Kidney epithelial cell (primary cell): Measurements from ENCODE around the gene RNF111. TPM values are rescaled to one million over a fixed set of nuclear protein-coding genes. Genes with fewer than 3 reads are reported as not detected.

Experiments used
- DNase-seq: peaks from one replicate; pipeline ENCODE4 v3.0.0-alpha.2; 2010; ENCODE audit warnings: low read depth
- H3K27me3 ChIP-seq: 2 replicates; pipeline ENCODE4 v1.6.0; 2011; ENCODE audit warnings: low read length; ENCODE audit not compliant: control insufficient read depth, insufficient read depth
- H3K36me3 ChIP-seq: 2 replicates; pipeline ENCODE4 v1.5.1; 2011; ENCODE audit warnings: low read length; ENCODE audit not compliant: control insufficient read depth, insufficient read depth
- H3K4me3 ChIP-seq: 2 replicates; pipeline ENCODE4 v1.5.1; 2011; ENCODE audit warnings: low read depth, mild to moderate bottlenecking, control low read depth, low read length
- total RNA-seq: library from RNA; depleted of rRNA; stranded (reverse); fragments of >200 nt; gene quantifications from 2 replicates; pipeline ENCODE4 v1.2.3, GENCODE V29; 2015
- TF ChIP-seq, protein P1 (sequence below): IDR thresholded peaks from 2 replicates; pipeline ENCODE4 v1.5.1; 2011; ENCODE audit warnings: mild to moderate bottlenecking, moderate library complexity, low read length, control low read depth, inconsistent platforms; ENCODE audit not compliant: insufficient read depth, poor library complexity, severe bottlenecking

The RNF111 gene
- total RNA-seq, 1 donor from 2014 or later = 18.0 TPM

DNA sequence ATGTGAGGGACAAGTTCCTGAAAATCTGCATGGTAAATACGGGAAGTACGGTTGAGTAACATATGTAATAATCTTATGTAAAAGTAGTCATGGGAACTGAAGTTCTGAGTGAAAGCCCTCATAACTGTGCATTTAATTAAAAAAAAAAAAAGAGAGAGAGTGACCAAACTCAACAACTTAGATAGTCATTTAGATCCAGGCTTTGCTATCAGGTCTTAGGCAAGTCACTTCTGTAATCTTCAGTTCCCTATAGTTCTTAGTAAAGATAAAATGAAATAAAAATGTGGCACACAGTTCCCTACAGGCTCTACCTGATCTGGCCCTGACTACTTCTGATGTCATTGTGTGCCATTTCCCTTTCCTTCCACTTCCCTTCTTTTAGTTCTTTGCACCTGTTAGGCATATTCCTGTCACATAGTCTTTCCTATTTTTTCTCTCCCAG, 15.0 kb downstream of the RNF111 start:
- Histone ChIP-seq H3K27me3 (no peaks in the 10 kb centered on the region), H3K4me3 (no peak overlapping the region), H3K36me3 (no peaks in the 10 kb centered on the region)
- TF ChIP-seq, protein P1, sequence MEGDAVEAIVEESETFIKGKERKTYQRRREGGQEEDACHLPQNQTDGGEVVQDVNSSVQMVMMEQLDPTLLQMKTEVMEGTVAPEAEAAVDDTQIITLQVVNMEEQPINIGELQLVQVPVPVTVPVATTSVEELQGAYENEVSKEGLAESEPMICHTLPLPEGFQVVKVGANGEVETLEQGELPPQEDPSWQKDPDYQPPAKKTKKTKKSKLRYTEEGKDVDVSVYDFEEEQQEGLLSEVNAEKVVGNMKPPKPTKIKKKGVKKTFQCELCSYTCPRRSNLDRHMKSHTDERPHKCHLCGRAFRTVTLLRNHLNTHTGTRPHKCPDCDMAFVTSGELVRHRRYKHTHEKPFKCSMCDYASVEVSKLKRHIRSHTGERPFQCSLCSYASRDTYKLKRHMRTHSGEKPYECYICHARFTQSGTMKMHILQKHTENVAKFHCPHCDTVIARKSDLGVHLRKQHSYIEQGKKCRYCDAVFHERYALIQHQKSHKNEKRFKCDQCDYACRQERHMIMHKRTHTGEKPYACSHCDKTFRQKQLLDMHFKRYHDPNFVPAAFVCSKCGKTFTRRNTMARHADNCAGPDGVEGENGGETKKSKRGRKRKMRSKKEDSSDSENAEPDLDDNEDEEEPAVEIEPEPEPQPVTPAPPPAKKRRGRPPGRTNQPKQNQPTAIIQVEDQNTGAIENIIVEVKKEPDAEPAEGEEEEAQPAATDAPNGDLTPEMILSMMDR = no peak
- DNase-seq = no peak

DNA sequence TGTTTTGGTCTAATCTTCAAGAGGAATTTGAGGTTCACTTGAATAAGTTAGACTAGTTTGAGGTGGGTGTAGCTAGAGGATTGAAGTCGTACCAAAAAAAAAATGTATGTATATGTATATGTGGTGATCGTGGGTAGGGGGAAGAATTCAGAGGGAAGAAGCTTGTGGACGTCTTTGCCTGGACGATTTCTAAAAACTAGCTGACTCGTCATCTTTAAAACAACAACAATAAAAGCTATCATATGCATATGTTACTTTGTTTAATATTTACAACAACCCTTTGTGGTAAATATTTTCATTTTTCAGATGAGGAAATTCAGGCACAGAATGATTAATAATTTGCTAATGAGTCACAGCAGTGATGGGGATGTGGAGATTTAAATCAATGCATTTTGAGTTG, 18.1 kb downstream of the RNF111 start:
- TF ChIP-seq, protein P1 = no peak
- DNase-seq = no peak
- H3K36me3 ChIP-seq = no peaks in the 10 kb centered on the region
- no peaks in the 10 kb centered on the region for H3K27me3 ChIP-seq
- no peak overlapping the region for H3K4me3 ChIP-seq

DNA sequence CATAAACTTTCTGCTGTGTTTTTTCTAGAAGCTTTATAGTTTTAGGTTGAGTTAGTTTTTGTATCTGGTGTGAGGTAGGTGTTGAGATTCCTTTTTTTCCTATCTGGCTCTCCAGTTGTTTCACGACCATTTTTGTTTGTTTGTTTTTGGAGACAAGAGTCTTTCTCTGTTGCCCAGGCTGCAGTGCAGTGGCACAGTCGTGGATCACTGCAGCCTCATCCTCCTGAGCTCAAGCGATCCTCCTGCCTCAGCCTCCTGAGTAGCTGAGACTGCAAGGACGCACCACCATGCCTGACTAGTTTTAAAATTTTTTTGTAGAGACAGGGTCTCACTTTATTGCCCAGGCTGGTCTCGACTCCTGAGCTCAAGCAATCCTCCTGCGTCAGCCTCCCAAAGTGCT, 20.6 kb downstream of the RNF111 start:
- DNase-seq = no peak
- Histone ChIP-seq H3K27me3 (no peaks in the 10 kb centered on the region), H3K4me3 (no peak overlapping the region), H3K36me3 (no peaks in the 10 kb centered on the region)
- TF ChIP-seq, protein P1 = no peak

DNA sequence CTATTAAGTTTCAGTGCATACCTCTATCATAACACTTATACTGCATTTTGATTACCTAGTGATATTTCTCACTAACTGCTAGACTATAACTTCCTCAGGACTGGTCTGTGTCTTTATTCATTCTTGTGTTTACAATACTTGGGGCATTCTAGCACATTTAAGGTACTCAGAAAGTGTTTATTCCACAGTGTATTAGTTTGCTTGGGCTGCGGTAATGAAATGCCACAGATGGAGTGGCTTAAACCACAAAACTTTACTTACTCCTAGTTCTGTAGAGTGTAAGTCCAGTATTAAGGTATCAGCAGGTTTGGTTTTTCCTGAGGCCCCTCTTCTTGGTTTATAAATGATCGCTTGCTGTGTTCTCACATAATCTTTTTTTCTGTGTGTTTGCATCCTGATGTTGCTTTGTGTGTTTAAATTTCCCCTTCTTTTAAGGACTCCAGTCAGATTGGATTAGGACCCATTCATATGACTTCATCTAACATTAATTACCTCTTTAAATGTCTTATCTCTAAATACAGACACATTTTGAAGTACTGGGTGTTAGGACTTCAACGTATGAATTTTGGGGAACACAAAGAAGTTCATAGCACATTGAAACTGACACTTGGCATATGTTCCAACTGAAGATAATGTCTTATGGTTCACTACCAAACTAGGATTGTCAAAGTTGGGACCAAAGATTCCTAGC, 23.9 kb downstream of the RNF111 start:
- Histone ChIP-seq H3K27me3 (no peaks in the 10 kb centered on the region), H3K36me3 (no peaks in the 10 kb centered on the region), H3K4me3 (no peak overlapping the region)
- DNase-seq = no peak
- TF ChIP-seq, protein P1 = no peak

DNA sequence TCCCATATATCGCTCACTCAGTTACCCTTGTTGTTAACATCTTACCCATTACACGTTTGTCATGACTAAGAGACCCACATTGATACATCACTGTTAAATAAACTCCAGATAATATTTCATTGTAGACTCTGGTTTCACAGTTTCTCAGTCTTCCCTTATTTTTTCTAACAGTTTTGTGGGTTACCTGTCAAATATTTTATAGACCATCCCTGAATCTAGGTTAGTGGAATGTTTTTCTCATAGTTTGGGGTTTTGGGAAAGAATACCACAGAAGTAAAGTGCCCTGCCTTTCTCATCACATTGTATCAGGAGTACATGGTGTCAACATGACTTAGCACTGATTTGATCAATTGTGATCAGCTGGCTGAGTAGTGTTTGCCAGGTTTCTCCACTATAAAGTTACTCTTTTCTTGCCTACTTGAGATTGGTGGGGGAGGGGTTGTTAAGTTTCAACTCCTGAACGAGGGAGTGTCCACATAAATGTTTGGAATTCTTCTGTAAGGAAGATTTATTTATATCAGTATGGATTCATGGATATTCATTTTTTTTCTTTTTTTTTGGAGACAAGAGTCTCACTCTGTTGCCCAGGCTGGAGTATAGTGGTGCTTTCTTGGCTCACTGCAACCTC, 25.9 kb downstream of the RNF111 start:
- DNase-seq = no peak
- no peaks in the 10 kb centered on the region for H3K36me3 ChIP-seq
- H3K27me3 ChIP-seq = no peaks in the 10 kb centered on the region
- TF ChIP-seq, protein P1 = no peak
- no peak overlapping the region for H3K4me3 ChIP-seq
